Gastroesophageal sphincter (tissue), 4 donors: ENCODE measurements around the gene SKOR1. TPM values are rescaled to one million over a fixed set of nuclear protein-coding genes. Genes with fewer than 3 reads are reported as not detected.

Source experiments
- ATAC-seq: fragments of 150-250 bp; one replicate; pipeline ENCODE4 v1.9.1; 2016; ENCODE audit warnings: mild to moderate bottlenecking, moderate library complexity
- H3K27ac ChIP-seq, 4 donors: fragments of 200-600 bp; sonication (generic) in 3 of 4; 1 replicate in 3 of 4; 2 replicates in 1 of 4; pipeline ENCODE4 v1.5.1; 2016 to 2019
- H3K27me3 ChIP-seq: fragments of 200-600 bp; sonication (generic); one replicate; pipeline ENCODE4 v1.5.1; 2019
- H3K36me3 ChIP-seq, 2 donors: fragments of 200-600 bp; sonication (generic); one replicate each; pipeline ENCODE4 v1.5.1; 2019; ENCODE audit warnings: control low read depth in 1 of 2
- H3K4me1 ChIP-seq, 3 donors: fragments of 200-600 bp; sonication (generic); 1 replicate in 2 of 3; 2 replicates in 1 of 3; pipeline ENCODE4 v1.5.1; 2016 to 2019; ENCODE audit warnings: control low read depth in 2 of 3
- H3K4me3 ChIP-seq, 2 donors: fragments of 200-600 bp; sonication (generic); one replicate each; pipeline ENCODE4 v1.5.1; 2019; ENCODE audit warnings: mild to moderate bottlenecking in 1 of 2, moderate library complexity in 1 of 2
- H3K9me3 ChIP-seq, 3 donors: fragments of 200-600 bp; sonication (generic); one replicate each; pipeline ENCODE4 v1.5.1; 2017 to 2019; ENCODE audit warnings: control low read depth in 2 of 3
- CTCF ChIP-seq, 4 experiments: fragments of 200-600 bp in 2 of 4; fragments of 450-650 bp in 2 of 4; sonication (generic) in 1 of 4; IDR thresholded peaks; one replicate each; pipeline ENCODE4 v1.5.1; 2017 to 2019; ENCODE audit warnings: antibody characterized with exemption in 4 of 4, mild to moderate bottlenecking in 2 of 4, moderate library complexity in 2 of 4
- EP300 ChIP-seq: sonication (generic); formaldehyde crosslinking; IDR thresholded peaks from one replicate; pipeline ENCODE4 v1.6.1; 2017; ENCODE audit warnings: antibody characterized with exemption, mild to moderate bottlenecking
- POLR2A ChIP-seq, 2 donors: fragments of 450-650 bp; IDR thresholded peaks; one replicate each; pipeline ENCODE4 v1.6.1; 2017; ENCODE audit warnings: antibody characterized with exemption in 2 of 2, mild to moderate bottlenecking in 2 of 2, moderate library complexity in 1 of 2
- POLR2AphosphoS5 ChIP-seq: sonication (generic); formaldehyde crosslinking; IDR thresholded peaks from one replicate; pipeline ENCODE4 v1.6.1; 2017; ENCODE audit warnings: antibody characterized with exemption
- WGBS, 2 donors: methylation state at CpG; one replicate each; pipeline ENCODE4 v1.1.5; 2018; ENCODE audit warnings: low coverage in 1 of 2; 5-methylcytosine and 5-hydroxymethylcytosine counted together
- total RNA-seq, 4 donors: library from RNA; depleted of rRNA; stranded (reverse); fragments of >200 nt; gene quantifications; one replicate each; pipeline ENCODE4 v1.1.0, GENCODE V29; 2016

The SKOR1 gene
- total RNA-seq, 4 donors from 2014 or later, result 0.46 to 2.2 (median 0.87) TPM

GRCh38 chr15:67843571-67844387 lies 18.5 kb downstream of the SKOR1 start:
- Histone ChIP-seq H3K27ac (peak overlapping the region in 2 of 4 donors; percentile 13 to 45), H3K9me3 (no peaks in the 10 kb centered on the region), H3K4me3 (no peak overlapping the region), H3K36me3 (no peaks in the 10 kb centered on the region), H3K4me1 (peaks cover 0 to 37% (median 10%) of the 10 kb centered on the region in 3 donors), H3K27me3 (no peaks in the 10 kb centered on the region)
- 52 to 74% methylated on average over 3 to 5 of the region's 7 CpGs for WGBS, 2 donors
- TF ChIP-seq POLR2AphosphoS5 (no peak), POLR2A (IDR thresholded peaks at IDR 0.05) (no peak), EP300 (no peak)
- ATAC-seq, result no peak

- H3K27me3 ChIP-seq, result no peaks in the 10 kb centered on the region
- no peak for TF ChIP-seq CTCF (IDR thresholded peaks at IDR 0.05)
- TF ChIP-seq POLR2A (IDR thresholded peaks at IDR 0.05), result no peak
- no peak for TF ChIP-seq POLR2AphosphoS5
- TF ChIP-seq EP300, result no peak
- ATAC-seq, result no peak
- H3K27ac ChIP-seq, result no peak overlapping the region
- WGBS, 2 donors, result 82 to 93% methylated on average over 5 of the region's 5 CpGs
- no peaks in the 10 kb centered on the region for H3K9me3 ChIP-seq
- H3K4me1 ChIP-seq, result peaks cover 0 to 25% (median 6%) of the 10 kb centered on the region in 3 donors
- no peaks in the 10 kb centered on the region for H3K36me3 ChIP-seq
- H3K4me3 ChIP-seq, result no peak overlapping the region
Measured at GRCh38 chr15:67845974-67846373, 20.7 kb downstream of the SKOR1 start.

- TF ChIP-seq POLR2AphosphoS5 (no peak), POLR2A (IDR thresholded peaks at IDR 0.05) (no peak), EP300 (no peak), CTCF (IDR thresholded peaks at IDR 0.05) (no peak)
- Histone ChIP-seq H3K4me3 (no peak overlapping the region), H3K27ac (no peak overlapping the region), H3K9me3 (no peaks in the 10 kb centered on the region), H3K4me1 (peaks cover 0 to 1% (median 0%) of the 10 kb centered on the region in 3 donors), H3K36me3 (no peaks in the 10 kb centered on the region), H3K27me3 (no peaks in the 10 kb centered on the region)
- 67 to 82% methylated on average over 1 of the region's 1 CpG for WGBS, 2 donors
- ATAC-seq, result no peak
Measured at GRCh38 chr15:67849538-67849937, 24.2 kb downstream of the SKOR1 start.

GRCh38 chr15:67850336-67850735 lies 25.0 kb downstream of the SKOR1 start:
- H3K27ac ChIP-seq, result no peak overlapping the region
- TF ChIP-seq POLR2A (IDR thresholded peaks at IDR 0.05), result no peak
- TF ChIP-seq EP300, result no peak
- no peak for TF ChIP-seq POLR2AphosphoS5
- no peak for TF ChIP-seq CTCF (IDR thresholded peaks at IDR 0.05)
- no peaks in the 10 kb centered on the region for H3K27me3 ChIP-seq
- H3K4me1 ChIP-seq, result no peaks in the 10 kb centered on the region
- H3K36me3 ChIP-seq, result no peaks in the 10 kb centered on the region
- H3K9me3 ChIP-seq, result no peaks in the 10 kb centered on the region
- ATAC-seq, result no peak
- WGBS, 2 donors, result 55 to 56% methylated on average over 4 to 7 of the region's 7 CpGs
- no peak overlapping the region for H3K4me3 ChIP-seq

GRCh38 chr15:67850994-67851571 lies 25.8 kb downstream of the SKOR1 start:
- Histone ChIP-seq H3K9me3 (no peaks in the 10 kb centered on the region), H3K4me3 (no peak overlapping the region), H3K4me1 (no peaks in the 10 kb centered on the region), H3K36me3 (no peaks in the 10 kb centered on the region), H3K27me3 (no peaks in the 10 kb centered on the region), H3K27ac (no peak overlapping the region)
- 81% methylated on average over 2 of the region's 4 CpGs; no CpG with 5 or more reads in 1 of the 2 donors for WGBS, 2 donors
- TF ChIP-seq EP300 (no peak), CTCF (IDR thresholded peaks at IDR 0.05) (no peak), POLR2AphosphoS5 (no peak), POLR2A (IDR thresholded peaks at IDR 0.05) (no peak)
- peak; percentile 71 for ATAC-seq
